NOMO-1 (cell line): ENCODE measurements around the gene ARSI.

Experiments
- DNase-seq, 2 experiments: peaks; one replicate each; lab custom pipeline; 2025; ENCODE audit not compliant: unreplicated experiment in 2 of 2; lab: John Stamatoyannopoulos, UW

Gene ARSI

GRCh38 chr5:150309101-150309885, 6.6 kb upstream of the ARSI start:
- DNase-seq = no peak

- no peak for DNase-seq
These were observed 5.1 kb upstream of the ARSI start for GRCh38 chr5:150307617-150308426.

GRCh38 chr5:150306775-150307174, 4.1 kb upstream of the ARSI start:
- DNase-seq = no peak

- no peak for DNase-seq
These were observed 2.9 kb upstream of the ARSI start for GRCh38 chr5:150305557-150305956.

- DNase-seq = no peak
These were observed 2.4 kb upstream of the ARSI start for GRCh38 chr5:150305095-150305494.

DNA sequence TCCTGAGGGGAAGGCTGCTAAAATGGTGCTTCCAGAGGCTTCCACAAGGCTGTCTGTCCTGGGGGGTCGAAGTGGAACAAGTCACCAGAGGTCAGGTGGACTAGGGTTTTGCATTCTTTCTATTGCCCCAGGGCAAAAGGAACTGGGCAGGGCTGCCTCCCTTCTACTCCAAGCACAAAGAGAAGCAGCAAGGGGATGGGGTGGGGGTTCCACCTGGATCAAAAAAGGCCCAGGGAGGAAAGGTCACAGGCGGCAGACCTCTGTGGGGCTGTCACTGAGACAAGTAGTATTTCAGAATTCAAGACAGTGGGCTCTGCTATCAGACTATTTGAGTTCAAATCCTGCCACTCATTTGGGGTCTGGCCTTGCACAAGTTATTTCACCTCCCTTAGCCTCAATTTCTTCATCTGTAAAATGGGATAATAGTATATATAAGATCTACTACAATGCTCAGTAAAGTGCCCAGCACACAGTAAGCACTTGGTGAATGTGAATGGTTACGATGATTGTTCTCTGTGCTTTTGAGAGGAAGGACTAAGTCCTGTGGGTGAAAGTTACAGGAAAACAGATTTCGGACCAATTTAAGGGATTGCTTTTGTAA, 1.9 kb upstream of the ARSI start:
- DNase-seq = no peak

GRCh38 chr5:150303660-150304386, 1.1 kb upstream of the ARSI start:
- DNase-seq = no peak

GRCh38 chr5:150303070-150303615, 438 bp upstream of the ARSI start:
- no peak for DNase-seq

- DNase-seq = no peak
These were observed 804 bp downstream of the ARSI start for GRCh38 chr5:150301901-150302300.

GRCh38 chr5:150301170-150301505, 1.6 kb downstream of the ARSI start:
- no peak for DNase-seq

DNA sequence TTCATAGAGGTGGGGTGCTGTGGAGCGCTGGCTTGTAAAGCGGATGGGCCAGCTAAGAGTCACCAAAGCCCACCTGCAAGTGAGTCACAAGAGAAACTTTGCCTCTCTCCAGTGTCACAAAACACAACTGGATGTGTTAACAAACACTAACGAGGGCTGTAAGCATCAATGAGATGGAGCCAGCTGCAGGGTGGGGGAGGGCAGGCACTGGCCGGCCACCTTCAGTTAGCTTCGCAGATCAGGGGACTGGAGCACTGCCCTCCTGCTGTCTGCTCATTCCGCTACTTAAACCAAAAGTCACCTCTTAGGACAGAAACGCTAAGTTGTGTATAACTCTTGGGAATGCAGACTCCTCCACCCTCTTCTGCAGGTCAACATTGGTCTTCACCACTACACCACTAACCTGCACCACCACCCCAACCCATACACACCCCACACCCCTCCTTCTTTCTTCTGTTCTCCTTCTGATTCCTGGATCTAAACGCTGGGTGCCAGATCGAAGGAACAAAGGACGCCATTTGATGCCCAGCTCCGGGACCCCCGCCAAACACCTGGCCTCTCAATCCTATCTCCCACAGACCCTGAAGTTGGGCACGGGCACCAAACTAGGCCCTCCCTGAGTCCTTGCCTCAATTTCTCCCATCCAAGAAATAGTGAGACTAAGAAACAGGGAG, 2.1 kb downstream of the ARSI start:
- DNase-seq = no peak

- DNase-seq = no peak
These were observed 3.0 kb downstream of the ARSI start for GRCh38 chr5:150299571-150300327.

GRCh38 chr5:150298701-150299451, 3.8 kb downstream of the ARSI start:
- no peak for DNase-seq

DNA sequence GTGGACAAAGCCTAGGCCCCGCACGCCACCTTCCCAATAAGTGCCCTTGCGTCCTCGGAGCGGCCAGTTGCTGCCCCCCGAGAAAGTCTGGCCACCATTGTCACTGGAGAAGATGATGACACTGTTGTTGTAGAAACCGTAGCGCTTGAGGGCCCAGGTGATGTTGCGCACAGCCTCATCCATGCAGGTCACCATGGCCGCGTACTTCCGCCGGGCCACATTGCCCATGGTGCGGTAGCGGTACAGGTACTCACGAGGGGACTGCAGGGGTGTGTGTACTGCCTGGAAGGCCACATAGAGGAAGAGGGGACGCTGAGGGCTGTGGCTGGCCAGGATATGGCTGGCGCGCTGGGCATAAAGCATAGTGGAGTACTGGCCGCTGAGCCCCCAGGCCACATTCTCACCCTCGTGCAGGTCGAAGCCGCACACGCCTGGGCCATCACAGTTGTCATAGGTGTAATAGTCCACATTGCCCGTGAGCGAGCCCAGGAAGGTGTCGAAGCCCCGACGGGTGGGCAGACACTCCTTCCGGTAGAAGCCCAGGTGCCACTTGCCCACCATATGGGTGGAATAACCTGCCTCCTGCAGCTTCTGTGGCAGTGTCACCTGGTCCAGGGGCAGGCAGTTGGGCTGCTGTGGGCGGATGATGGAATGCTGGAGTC, 4.6 kb downstream of the ARSI start:
- DNase-seq = no peak

DNA sequence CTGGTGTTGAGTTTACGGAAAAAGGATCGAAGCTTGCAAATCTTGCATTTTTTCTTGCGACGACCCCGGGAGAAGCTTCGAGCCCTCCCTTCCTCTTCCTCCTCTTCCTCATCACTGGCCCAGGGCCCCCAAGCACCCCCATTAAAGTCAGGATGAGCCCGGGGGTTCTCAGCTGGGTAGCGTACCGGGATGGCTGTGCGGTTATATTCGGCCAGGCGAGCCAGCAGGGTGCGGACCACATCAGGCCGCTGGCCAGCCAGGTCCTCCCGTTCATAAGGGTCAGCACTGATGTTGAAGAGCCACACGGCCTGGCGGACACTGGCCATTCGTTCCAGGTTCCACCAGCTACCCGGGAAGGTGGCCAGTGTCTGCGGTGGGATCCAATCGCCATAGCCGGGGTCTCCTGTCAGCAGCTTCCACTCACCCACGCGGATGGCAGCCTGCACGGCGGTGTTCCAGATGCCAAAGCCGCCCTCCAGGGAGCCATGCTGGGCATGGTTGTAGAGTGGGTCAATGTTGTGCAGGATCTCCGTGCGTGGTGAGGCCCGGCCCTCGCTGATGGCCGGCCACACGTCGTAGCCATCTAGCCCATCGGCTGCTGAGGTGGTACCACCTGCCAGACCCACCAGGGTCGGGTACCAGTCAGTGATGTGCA, 5.3 kb downstream of the ARSI start:
- no peak for DNase-seq

DNA sequence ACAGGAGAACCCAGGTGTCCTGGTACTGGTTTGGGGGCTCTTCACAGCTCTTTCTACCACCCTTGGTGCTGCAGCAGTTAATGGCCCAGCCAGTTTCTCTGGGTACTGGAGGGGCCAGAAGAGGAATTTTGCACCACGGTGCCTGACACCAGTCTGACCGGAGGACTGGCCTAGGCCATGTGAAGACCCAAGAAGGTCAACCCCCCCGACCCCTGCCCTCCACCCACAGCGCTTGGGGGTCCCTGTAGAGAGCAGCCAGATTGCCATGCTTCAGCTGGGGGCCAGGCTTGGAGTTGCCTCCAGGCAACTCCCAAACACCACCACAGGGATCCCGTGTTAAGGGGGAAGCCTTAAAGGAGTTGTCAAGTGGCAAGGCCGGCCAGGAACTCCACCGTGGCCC, 6.2 kb downstream of the ARSI start:
- DNase-seq = no peak

DNA sequence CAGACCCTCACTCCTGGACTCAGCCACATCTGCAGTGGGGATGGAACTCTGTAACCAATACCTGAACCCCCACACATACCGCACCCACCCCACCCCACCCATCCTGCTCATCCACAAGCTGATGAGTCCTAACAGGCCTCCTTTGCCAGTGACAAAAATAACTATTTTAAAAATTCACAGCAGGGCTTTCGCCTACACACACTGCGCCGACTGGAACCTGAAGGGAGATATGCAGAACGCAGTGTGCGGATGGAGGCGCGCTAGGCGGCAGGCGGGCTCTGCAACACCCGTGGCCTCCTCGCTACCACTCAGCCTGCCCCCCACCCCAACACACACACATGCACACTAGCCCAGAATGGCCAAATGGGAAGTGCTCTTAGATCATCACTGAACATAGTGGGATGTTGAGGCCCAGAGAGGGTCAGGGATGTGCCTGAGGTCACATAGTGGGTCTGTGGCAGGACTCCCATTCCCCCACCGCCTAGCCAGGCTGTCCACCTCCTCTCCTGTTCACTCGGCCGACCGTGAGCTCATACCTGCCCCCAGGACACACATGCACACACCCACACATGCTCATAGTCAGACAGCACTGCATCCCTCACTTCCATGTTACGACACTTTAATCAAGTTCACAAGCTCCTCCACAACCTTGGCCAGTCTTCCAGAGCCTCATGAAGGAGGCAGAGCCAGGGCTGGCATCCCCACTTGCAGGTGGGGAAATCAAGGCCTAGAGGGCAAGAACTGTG, 6.8 kb downstream of the ARSI start:
- no peak for DNase-seq
